Sigmoid colon (tissue), 7 donors: ENCODE measurements around the gene SPTBN1. TPM values are rescaled to one million over a fixed set of nuclear protein-coding genes. Genes with fewer than 3 reads are reported as not detected.

ENCODE experiments used
- DNase-seq: peaks from one replicate; pipeline ENCODE4 v3.0.0-alpha.2; 2019
- H3K27ac ChIP-seq, 4 donors: fragments of 200-600 bp; sonication (generic); one replicate each; pipeline ENCODE4 v1.5.1; 2016 to 2019; ENCODE audit warnings: mild to moderate bottlenecking in 1 of 4
- H3K27me3 ChIP-seq, 3 donors: fragments of 200-600 bp; sonication (generic); one replicate each; pipeline ENCODE4 v1.5.1; 2019; ENCODE audit warnings: mild to moderate bottlenecking in 1 of 3
- H3K36me3 ChIP-seq, 4 donors: fragments of 200-600 bp; sonication (generic); one replicate each; pipeline ENCODE4 v1.5.1; 2016 to 2019
- H3K4me1 ChIP-seq, 4 donors: fragments of 200-600 bp; sonication (generic); one replicate each; pipeline ENCODE4 v1.5.1; 2017 to 2019
- H3K4me3 ChIP-seq, 4 donors: fragments of 200-600 bp; sonication (generic); one replicate each; pipeline ENCODE4 v1.5.1; 2017 to 2019; ENCODE audit warnings: mild to moderate bottlenecking in 2 of 4, moderate library complexity in 1 of 4
- H3K9me3 ChIP-seq, 4 donors: fragments of 200-600 bp in 3 of 4; sonication (generic) in 3 of 4; one replicate each; pipeline versions ENCODE4 v1.5.1 to v1.6.1; 2013 to 2019
- CTCF ChIP-seq, 4 experiments: fragments of 450-650 bp in 3 of 4; fragments of 200-600 bp in 1 of 4; IDR thresholded peaks; one replicate each; pipeline ENCODE4 v1.5.1; 2016 to 2019; ENCODE audit warnings: antibody characterized with exemption in 4 of 4, mild to moderate bottlenecking in 3 of 4, moderate library complexity in 2 of 4
- EP300 ChIP-seq, 4 donors: sonication (generic); formaldehyde crosslinking; IDR thresholded peaks; one replicate each; pipeline ENCODE4 v1.6.1; 2017; ENCODE audit warnings: antibody characterized with exemption in 4 of 4
- POLR2A ChIP-seq, 2 donors: fragments of 450-650 bp; IDR thresholded peaks; one replicate each; pipeline ENCODE4 v1.6.1; 2016; ENCODE audit warnings: antibody characterized with exemption in 2 of 2, mild to moderate bottlenecking in 2 of 2, moderate library complexity in 2 of 2
- POLR2AphosphoS5 ChIP-seq, 4 donors: sonication (generic); formaldehyde crosslinking; IDR thresholded peaks; one replicate each; pipeline ENCODE4 v1.6.1; 2017; ENCODE audit warnings: antibody characterized with exemption in 4 of 4
- WGBS, 2 donors: extraction: QIAGEN DNeasy Blood & Tissue Kit; methylation state at CpG; one replicate each; pipeline ENCODE4 v1.1.7; 2013; 5-methylcytosine and 5-hydroxymethylcytosine counted together
- intact Hi-C: fragments of 100-400 bp; cut with DNase I; formaldehyde crosslinking; loops from one replicate; pipeline ENCODE4 v1.15.1; 2023
- polyA plus RNA-seq, 3 donors: library from polyadenylated mRNA; stranded (reverse); fragments of 200-250 nt; gene quantifications; one replicate each; pipeline ENCODE4 v1.2.3, GENCODE V29; 2013
- total RNA-seq, 4 donors: library from RNA; depleted of rRNA; stranded (reverse); fragments of >200 nt; gene quantifications; one replicate each; pipeline ENCODE4 v1.1.0, GENCODE V29; 2016
- donor health status: healthy with polysubstance abuse.
- donor health status: Bipolar disorder and iron deficiency.
- donor health status: healthy.

Gene SPTBN1
- total and polyA plus RNA-seq, 7 donors: 23.1 to 273 (median 169) TPM

- DNase-seq: no peak
- H3K9me3 ChIP-seq: no peaks in the 10 kb centered on the region
- no peak overlapping the region for H3K4me3 ChIP-seq
- TF ChIP-seq EP300 (IDR thresholded peaks at IDR 0.05): no peak
- TF ChIP-seq POLR2A (IDR thresholded peaks at IDR 0.05): no peak
- no peak for TF ChIP-seq CTCF (IDR thresholded peaks at IDR 0.05)
- no peaks in the 10 kb centered on the region for H3K27me3 ChIP-seq
- intact Hi-C loops: no loop called here
- peaks cover 0 to 85% (median 73%) of the 10 kb centered on the region in 4 donors for H3K4me1 ChIP-seq
- WGBS, 2 donors: 69 to 72% methylated on average over 5 of the region's 5 CpGs
- peak overlapping the region; percentile 13 to 51 (median 39) for H3K27ac ChIP-seq
- peaks cover 0 to 8% (median 4%) of the 10 kb centered on the region in 4 donors for H3K36me3 ChIP-seq
These were observed 146.7 kb downstream of the SPTBN1 start for GRCh38 chr2:54602736-54603322.

GRCh38 chr2:54603357-54603756 lies 147.2 kb downstream of the SPTBN1 start:
- peak overlapping the region; percentile 27 to 51 (median 39) for H3K27ac ChIP-seq
- peaks cover 0 to 8% (median 4%) of the 10 kb centered on the region in 4 donors for H3K36me3 ChIP-seq
- DNase-seq: no peak
- peaks cover 0 to 79% (median 68%) of the 10 kb centered on the region in 4 donors for H3K4me1 ChIP-seq
- 64 to 87% methylated on average over 3 of the region's 3 CpGs for WGBS, 2 donors
- H3K4me3 ChIP-seq: no peak overlapping the region
- no peaks in the 10 kb centered on the region for H3K27me3 ChIP-seq
- TF ChIP-seq POLR2A (IDR thresholded peaks at IDR 0.05) (no peak), CTCF (IDR thresholded peaks at IDR 0.05) (no peak), POLR2AphosphoS5 (IDR thresholded peaks at IDR 0.05) (no peak), EP300 (IDR thresholded peaks at IDR 0.05) (no peak)
- intact Hi-C loops: no loop called here
- no peaks in the 10 kb centered on the region for H3K9me3 ChIP-seq

GRCh38 chr2:54603796-54604195 lies 147.7 kb downstream of the SPTBN1 start:
- Histone ChIP-seq H3K9me3 (no peaks in the 10 kb centered on the region), H3K27me3 (no peaks in the 10 kb centered on the region), H3K27ac (peak overlapping the region; percentile 27 to 51 (median 39)), H3K36me3 (peaks cover 0 to 7% (median 3%) of the 10 kb centered on the region in 4 donors), H3K4me1 (peaks cover 0 to 75% (median 66%) of the 10 kb centered on the region in 4 donors), H3K4me3 (no peak overlapping the region)
- DNase-seq: no peak
- TF ChIP-seq CTCF (IDR thresholded peaks at IDR 0.05): no peak
- TF ChIP-seq POLR2AphosphoS5 (IDR thresholded peaks at IDR 0.05): no peak
- TF ChIP-seq POLR2A (IDR thresholded peaks at IDR 0.05): no peak
- 80 to 84% methylated on average over 1 of the region's 1 CpG for WGBS, 2 donors
- intact Hi-C loops: no loop called here

GRCh38 chr2:54604871-54605270 lies 148.7 kb downstream of the SPTBN1 start:
- no peak for DNase-seq
- Histone ChIP-seq H3K27ac (peak overlapping the region in 3 of 4 donors; percentile 27 to 51 (median 39)), H3K27me3 (no peaks in the 10 kb centered on the region), H3K9me3 (no peaks in the 10 kb centered on the region), H3K36me3 (no peaks in the 10 kb centered on the region), H3K4me1 (peaks cover 0 to 69% (median 63%) of the 10 kb centered on the region in 4 donors), H3K4me3 (no peak overlapping the region)
- intact Hi-C loops: no loop called here
- 41 to 65% methylated on average over 10 of the region's 10 CpGs for WGBS, 2 donors
- no peak for TF ChIP-seq POLR2AphosphoS5 (IDR thresholded peaks at IDR 0.05)

- peaks cover 0 to 70% (median 60%) of the 10 kb centered on the region in 4 donors for H3K4me1 ChIP-seq
- no peaks in the 10 kb centered on the region for H3K27me3 ChIP-seq
These were observed 149.7 kb downstream of the SPTBN1 start for GRCh38 chr2:54605836-54606235.

More at GRCh38 chr2:54605836-54606235, 149.7 kb downstream of the SPTBN1 start:
- TF ChIP-seq POLR2AphosphoS5 (IDR thresholded peaks at IDR 0.05): no peak
- no peak for TF ChIP-seq POLR2A (IDR thresholded peaks at IDR 0.05)
- no peak for TF ChIP-seq EP300 (IDR thresholded peaks at IDR 0.05)
- no peak for TF ChIP-seq CTCF (IDR thresholded peaks at IDR 0.05)
- Histone ChIP-seq H3K27ac (peak overlapping the region in 1 of 4 donors; percentile 51), H3K36me3 (no peaks in the 10 kb centered on the region), H3K4me3 (no peak overlapping the region), H3K9me3 (no peaks in the 10 kb centered on the region)
- intact Hi-C loops: no loop called here
- WGBS, 2 donors: 79 to 93% methylated on average over 3 of the region's 3 CpGs
- no peak for DNase-seq
